K562 (cell line): ENCODE results near the gene HPD. TPM values are rescaled to one million over a fixed set of nuclear protein-coding genes. Genes with fewer than 3 reads are reported as not detected.
A peak's percentile ranks its signal among the peaks of the same experiment; 100 is the strongest.

Experiments
- BHLHE40 ChIP-seq: IDR thresholded peaks from 2 replicates; pipeline ENCODE4 v1.6.1; 2011; ENCODE audit warnings: low read length, improper control_type of control experiment
- DPF2 ChIP-seq: fragments of 450-650 bp; IDR thresholded peaks from 2 replicates; pipeline ENCODE4 v1.6.1; 2016
- ETS1 ChIP-seq: conservative IDR thresholded peaks from 2 replicates; pipeline ENCODE4 v1.6.1; 2011; ENCODE audit warnings: low read depth, mild to moderate bottlenecking, low read length; ENCODE audit not compliant: control insufficient read depth
- EZH2 ChIP-seq: IDR thresholded peaks from 2 replicates; pipeline ENCODE4 v1.6.1; 2012; ENCODE audit warnings: low read depth, mild to moderate bottlenecking, inconsistent platforms, low read length, borderline replicate concordance
- HMGXB4 ChIP-seq: sonication (generic); formaldehyde crosslinking; IDR thresholded peaks from 2 replicates; pipeline ENCODE4 v1.8.1; 2023; ENCODE audit warnings: mild to moderate bottlenecking, missing genetic modification reagents
- ILF3 ChIP-seq: fragments of 450-650 bp; IDR thresholded peaks from 2 replicates; pipeline ENCODE4 v1.6.1; 2018; ENCODE audit warnings: antibody characterized with exemption, mild to moderate bottlenecking, moderate library complexity, borderline replicate concordance
- KLF13 ChIP-seq: fragments of 450-650 bp; IDR thresholded peaks from 2 replicates; pipeline ENCODE4 v1.6.1; 2016; ENCODE audit warnings: missing genetic modification characterization, low read depth, mild to moderate bottlenecking, missing compliant biosample characterization, moderate library complexity, borderline replicate concordance
- MCM3 ChIP-seq: fragments of 450-650 bp; IDR thresholded peaks from 2 replicates; pipeline ENCODE4 v1.6.1; 2016
- MTA3 ChIP-seq: fragments of 450-650 bp; formaldehyde crosslinking; IDR thresholded peaks from 2 replicates; pipeline ENCODE4 v1.6.1; 2017; ENCODE audit warnings: mild to moderate bottlenecking, borderline replicate concordance
- NFXL1 ChIP-seq: fragments of 450-650 bp; formaldehyde crosslinking; IDR thresholded peaks from 2 replicates; pipeline ENCODE4 v1.4.0; 2021; ENCODE audit warnings: mild to moderate bottlenecking
- NR4A1 ChIP-seq, 2 experiments: fragments of 250-450 bp in 1 of 2; fragments of 450-650 bp in 1 of 2; sonication (Bioruptor Pico) in 1 of 2; IDR thresholded peaks; 2 replicates each; pipeline versions ENCODE4 v1.4.0 to v1.6.1; 2016 to 2020; ENCODE audit warnings: mild to moderate bottlenecking in 2 of 2, missing compliant biosample characterization in 1 of 2, missing genetic modification characterization in 1 of 2, moderate library complexity in 1 of 2
- PCBP1 ChIP-seq: fragments of 200-400 bp; formaldehyde crosslinking; IDR thresholded peaks from 2 replicates; pipeline ENCODE4 v1.6.1; 2018; ENCODE audit warnings: mild to moderate bottlenecking, low read depth, low read length; ENCODE audit not compliant: poor library complexity, severe bottlenecking
- SRSF9 ChIP-seq: fragments of 200-400 bp; formaldehyde crosslinking; IDR thresholded peaks from 2 replicates; pipeline ENCODE4 v1.6.1; 2017; ENCODE audit warnings: low read depth, low read length, borderline replicate concordance
- ZBTB1 ChIP-seq: sonication (generic); formaldehyde crosslinking; IDR thresholded peaks from 2 replicates; pipeline ENCODE4 v1.8.1; 2023; ENCODE audit warnings: missing genetic modification reagents, low read depth, mild to moderate bottlenecking, borderline replicate concordance
- ZBTB33 ChIP-seq: sonication (generic); formaldehyde crosslinking; IDR thresholded peaks from 2 replicates; pipeline ENCODE4 v1.8.1; 2023; ENCODE audit warnings: mild to moderate bottlenecking, missing genetic modification reagents
- ZC3H8 ChIP-seq: fragments of 450-650 bp; IDR thresholded peaks from 2 replicates; pipeline ENCODE4 v1.6.1; 2017
- ZKSCAN1 ChIP-seq: fragments of 150-350 bp; IDR thresholded peaks from 2 replicates; pipeline ENCODE4 v1.6.1; 2016; ENCODE audit warnings: low read depth, low read length
- ZMIZ1 ChIP-seq, 2 experiments: fragments of 150-350 bp in 1 of 2; IDR thresholded peaks; 2 replicates each; pipeline ENCODE4 v1.6.1; 2012 to 2016; ENCODE audit warnings: low read depth in 2 of 2, low read length in 2 of 2, mild to moderate bottlenecking in 1 of 2, moderate library complexity in 1 of 2
- ZNF699 ChIP-seq: fragments of 250-450 bp; sonication (Bioruptor Pico); IDR thresholded peaks from 2 replicates; pipeline ENCODE4 v1.8.0; 2021; ENCODE audit warnings: mild to moderate bottlenecking, moderate library complexity; ENCODE audit not compliant: insufficient replicate concordance
- polyA plus RNA-seq, 8 experiments: library from polyadenylated mRNA; depleted of rRNA in 4 of 8; stranded (reverse) in 5 of 8; unstranded in 3 of 8; fragments of >200 nt; fragmentation: Nextera tagmentation in 2 of 8; fragmentation: Illumina TruSeq in 1 of 8; extraction: Ambion mirVana in 2 of 8; extraction: Trizol in 1 of 8; gene quantifications; 2 replicates each; pipeline versions ENCODE4 v1.2.1 to v1.2.3, GENCODE V29; 2011 to 2014; ENCODE audit warnings: inconsistent platforms in 1 of 8, missing spikeins in 1 of 8
- total RNA-seq, 7 experiments: library from RNA; depleted of rRNA in 6 of 7; stranded (reverse); fragments of >200 nt in 6 of 7; fragmentation: Illumina TruSeq in 2 of 7; extraction: Trizol in 2 of 7; gene quantifications; 2 replicates each; pipeline versions ENCODE4 v1.2.1 to v1.2.3, GENCODE V29; 2011 to 2021; ENCODE audit warnings: low replicate concordance in 1 of 7

Gene HPD
- total and polyA plus RNA-seq, 9 of the 15 experiments (the other 6 are each of a cell fraction or from before 2014, with no cell fraction given) = 0.06 to 0.29 (median 0.07) TPM; not detected in 4

- TF ChIP-seq NFXL1 (CRISPR knock-in tag) (no peak), BHLHE40 (peak; percentile 9; the same call in 1 of the 2 replicates), MCM3 (no peak), SRSF9 (no peak), ZMIZ1 (IDR thresholded peaks at IDR 0.05; ENCODE audit: low read depth in 2 of 2, low read length in 2 of 2) (peak in 1 of 2 experiments; percentile 33; a peak in 1 of 4 replicates), MTA3 (no peak), ZNF699 (no peak), ETS1 (no peak; the same call in 1 of the 2 replicates), ZC3H8 (no peak), PCBP1 (no peak), ZBTB33 (CRISPR knock-in tag) (no peak), NR4A1 (CRISPR knock-in tag; IDR thresholded peaks at IDR 0.05) (no peak), NR4A1 (tag; IDR thresholded peaks at IDR 0.05) (peak; percentile 20; the same call in 1 of the 2 replicates), EZH2 (no peak), ILF3 (no peak), ZKSCAN1 (no peak), ZBTB1 (CRISPR knock-in tag) (no peak), HMGXB4 (CRISPR knock-in tag) (no peak), KLF13 (tag) (peak; percentile 42; the same call in 1 of the 2 replicates), DPF2 (no peak)
Measured at GRCh38 chr12:121799156-121799841, 59.4 kb downstream of the HPD start (continued).
